Neuron (in vitro differentiated cells): ENCODE results near the gene TMEM271.
"Not testable (repeated sequence)": the region's sequence is repeated elsewhere in the genome, so short reads cannot be mapped to it uniquely, and the experiment has no call there.

ENCODE experiments used
- H2AFZ ChIP-seq: one replicate; pipeline ENCODE4 v1.6.1; 2013; ENCODE audit warnings: low read depth, mild to moderate bottlenecking, inconsistent platforms, low read length, moderate library complexity
- H3K27me3 ChIP-seq: one replicate; pipeline ENCODE4 v1.6.1; 2013; ENCODE audit warnings: low read length; ENCODE audit not compliant: insufficient read depth
- H3K36me3 ChIP-seq: one replicate; pipeline ENCODE4 v1.6.1; 2013; ENCODE audit warnings: low read length; ENCODE audit not compliant: insufficient read depth
- H3K4me1 ChIP-seq: one replicate; pipeline ENCODE4 v1.6.1; 2013; ENCODE audit warnings: low read length; ENCODE audit not compliant: insufficient read depth
- H3K4me3 ChIP-seq: 2 replicates; pipeline ENCODE4 v1.5.1; 2013; ENCODE audit warnings: mild to moderate bottlenecking, low read length, moderate library complexity
- H3K9me3 ChIP-seq: one replicate; pipeline ENCODE4 v1.6.1; 2013; ENCODE audit warnings: low read length

Gene TMEM271

GRCh38 chr4:571838-572572, 4.1 kb downstream of the TMEM271 start:
- H3K9me3 ChIP-seq = peaks cover 6% of the 10 kb centered on the region
- no peak overlapping the region for H3K4me3 ChIP-seq
- H3K27me3 ChIP-seq = peaks cover 33% of the 10 kb centered on the region

GRCh38 chr4:570754-571153, 5.3 kb downstream of the TMEM271 start:
- H2AFZ ChIP-seq = no peak overlapping the region
- H3K36me3 ChIP-seq = no peaks in the 10 kb centered on the region
- peaks cover 6% of the 10 kb centered on the region for H3K9me3 ChIP-seq
- H3K4me3 ChIP-seq = no peak overlapping the region
- no peaks in the 10 kb centered on the region for H3K4me1 ChIP-seq
- H3K27me3 ChIP-seq = peaks cover 33% of the 10 kb centered on the region

More at GRCh38 chr4:571838-572572, 4.1 kb downstream of the TMEM271 start:
- Histone ChIP-seq H3K36me3 (no peaks in the 10 kb centered on the region), H2AFZ (no peak overlapping the region), H3K4me1 (peaks cover 2% of the 10 kb centered on the region)

- Histone ChIP-seq H3K4me3 (no peak overlapping the region), H3K9me3 (peaks cover 6% of the 10 kb centered on the region), H3K4me1 (no peaks in the 10 kb centered on the region), H3K27me3 (peaks cover 31% of the 10 kb centered on the region), H2AFZ (no peak overlapping the region), H3K36me3 (no peaks in the 10 kb centered on the region)
Measured at GRCh38 chr4:569958-570667, 6.0 kb downstream of the TMEM271 start.

- H3K27me3 ChIP-seq = peaks cover 27% of the 10 kb centered on the region
- no peak overlapping the region for H3K4me3 ChIP-seq
- no peak overlapping the region for H2AFZ ChIP-seq
- no peaks in the 10 kb centered on the region for H3K36me3 ChIP-seq
- H3K9me3 ChIP-seq = peaks cover 6% of the 10 kb centered on the region
- H3K4me1 ChIP-seq = no peaks in the 10 kb centered on the region
Measured at GRCh38 chr4:568962-569361, 7.1 kb downstream of the TMEM271 start.

- Histone ChIP-seq H2AFZ (no peak overlapping the region), H3K9me3 (peaks cover 6% of the 10 kb centered on the region), H3K4me1 (no peaks in the 10 kb centered on the region), H3K36me3 (no peaks in the 10 kb centered on the region), H3K4me3 (no peak overlapping the region), H3K27me3 (peaks cover 21% of the 10 kb centered on the region)
Measured at GRCh38 chr4:568351-568652, 7.8 kb downstream of the TMEM271 start.

GRCh38 chr4:567457-568350, 8.4 kb downstream of the TMEM271 start:
- Histone ChIP-seq H3K27me3 (peaks cover 15% of the 10 kb centered on the region), H3K9me3 (peaks cover 6% of the 10 kb centered on the region), H3K4me1 (no peaks in the 10 kb centered on the region), H2AFZ (no peak overlapping the region), H3K4me3 (no peak overlapping the region), H3K36me3 (no peaks in the 10 kb centered on the region)

GRCh38 chr4:566508-567295, 9.4 kb downstream of the TMEM271 start:
- H3K27me3 ChIP-seq = peaks cover 10% of the 10 kb centered on the region
- no peaks in the 10 kb centered on the region for H3K4me1 ChIP-seq
- H2AFZ ChIP-seq = no peak overlapping the region
- H3K36me3 ChIP-seq = no peaks in the 10 kb centered on the region
- H3K4me3 ChIP-seq = no peak overlapping the region
- H3K9me3 ChIP-seq = peaks cover under 1% of the 10 kb centered on the region

- no peaks in the 10 kb centered on the region for H3K4me1 ChIP-seq
- H3K4me3 ChIP-seq = no peak overlapping the region
- H3K36me3 ChIP-seq = no peaks in the 10 kb centered on the region
- no peaks in the 10 kb centered on the region for H3K9me3 ChIP-seq
- H3K27me3 ChIP-seq = peaks cover 10% of the 10 kb centered on the region
- no peak overlapping the region for H2AFZ ChIP-seq
Measured at GRCh38 chr4:566035-566434, 10.1 kb downstream of the TMEM271 start.

- not testable (repeated sequence) for H3K36me3 ChIP-seq, H3K27me3 ChIP-seq, H3K4me3 ChIP-seq
Measured at GRCh38 chr4:565614-566013, 10.5 kb downstream of the TMEM271 start.

GRCh38 chr4:562458-562857, 13.6 kb downstream of the TMEM271 start:
- H2AFZ ChIP-seq, H3K4me1 ChIP-seq, H3K4me3 ChIP-seq, H3K27me3 ChIP-seq, H3K9me3 ChIP-seq, H3K36me3 ChIP-seq: not testable (repeated sequence)

More at GRCh38 chr4:565614-566013, 10.5 kb downstream of the TMEM271 start:
- not testable (repeated sequence) for H3K4me1 ChIP-seq, H3K9me3 ChIP-seq, H2AFZ ChIP-seq

GRCh38 chr4:561426-561825, 14.7 kb downstream of the TMEM271 start:
- no peak overlapping the region for H2AFZ ChIP-seq
- no peaks in the 10 kb centered on the region for H3K36me3 ChIP-seq
- no peaks in the 10 kb centered on the region for H3K9me3 ChIP-seq
- H3K27me3 ChIP-seq = peaks cover 3% of the 10 kb centered on the region
- H3K4me3 ChIP-seq = no peak overlapping the region
- no peaks in the 10 kb centered on the region for H3K4me1 ChIP-seq

GRCh38 chr4:560731-561291, 15.3 kb downstream of the TMEM271 start:
- Histone ChIP-seq H3K27me3 (peaks cover 3% of the 10 kb centered on the region), H3K36me3 (no peaks in the 10 kb centered on the region), H3K9me3 (no peaks in the 10 kb centered on the region), H3K4me3 (no peak overlapping the region), H2AFZ (no peak overlapping the region), H3K4me1 (no peaks in the 10 kb centered on the region)
